HCEC 1CT (cell line): ENCODE measurements around the gene SIX5.
"Not testable (repeated sequence)": the region's sequence is repeated elsewhere in the genome, so short reads cannot be mapped to it uniquely, and the experiment has no call there.

Source experiments
- DNase-seq: peaks from one replicate; pipeline ENCODE4 v3.0.0-alpha.2; 2017

The SIX5 gene

GRCh38 chr19:45768984-45769782 is at the start of gene SIX5:
SIX5 (minus strand) TSS chr19:45769252; CDS start chr19:45768844, 408 bp downstream.
- peak; percentile 96 for DNase-seq

GRCh38 chr19:45817725-45818301 is 48.8 kb upstream of the SIX5 start:
- DNase-seq = no peak

GRCh38 chr19:45817010-45817724 is 48.1 kb upstream of the SIX5 start:
- DNase-seq = peak; percentile 87

GRCh38 chr19:45816236-45817009 is 47.4 kb upstream of the SIX5 start:
- no peak for DNase-seq

- DNase-seq = no peak
Observed at GRCh38 chr19:45815481-45816216, 46.6 kb upstream of the SIX5 start.

GRCh38 chr19:45814851-45815480 is 45.9 kb upstream of the SIX5 start, which contains the start of gene RSPH6A:
RSPH6A (minus strand) TSS chr19:45815308; CDS start chr19:45815176, 132 bp downstream.
- DNase-seq = no peak

- no peak for DNase-seq
Observed at GRCh38 chr19:45814166-45814780, 45.2 kb upstream of the SIX5 start.

- no peak for DNase-seq
Observed at GRCh38 chr19:45812297-45812696, 43.2 kb upstream of the SIX5 start.

- peak; percentile 80 for DNase-seq
Observed at GRCh38 chr19:45809643-45810159, 40.6 kb upstream of the SIX5 start.

GRCh38 chr19:45805719-45806118 is 36.7 kb upstream of the SIX5 start:
- DNase-seq = no peak

GRCh38 chr19:45804959-45805230 is 35.8 kb upstream of the SIX5 start:
- no peak for DNase-seq

GRCh38 chr19:45804140-45804958 is 35.3 kb upstream of the SIX5 start:
- DNase-seq = no peak

GRCh38 chr19:45801603-45802175 is 32.6 kb upstream of the SIX5 start:
- no peak for DNase-seq

GRCh38 chr19:45800070-45800553 is 31.1 kb upstream of the SIX5 start:
- peak; percentile 41 for DNase-seq

- not testable (repeated sequence) for DNase-seq
Observed at GRCh38 chr19:45799541-45799940, 30.5 kb upstream of the SIX5 start.

GRCh38 chr19:45798995-45799517 is 30.0 kb upstream of the SIX5 start:
- DNase-seq = peak; percentile 75

GRCh38 chr19:45794627-45795026 is 25.6 kb upstream of the SIX5 start:
- DNase-seq = no peak

- no peak for DNase-seq
Observed at GRCh38 chr19:45793876-45794275, 24.8 kb upstream of the SIX5 start.

- DNase-seq = no peak
Observed at GRCh38 chr19:45793178-45793564, 24.1 kb upstream of the SIX5 start.
